Gastrocnemius medialis (tissue), 4 donors: ENCODE measurements around the gene AFP.

ENCODE experiments used
- POLR2A ChIP-seq, 2 donors: fragments of 450-650 bp; IDR thresholded peaks; one replicate each; pipeline ENCODE4 v1.6.1; 2017; ENCODE audit warnings: antibody characterized with exemption in 2 of 2, mild to moderate bottlenecking in 2 of 2, moderate library complexity in 2 of 2
- TF ChIP-seq, protein P1 (sequence below), 5 experiments: fragments of 450-650 bp in 3 of 5; fragments of 200-600 bp in 2 of 5; sonication (generic) in 2 of 5; IDR thresholded peaks in 4 of 5; conservative IDR thresholded peaks in 1 of 5; 1 replicate in 4 of 5; 2 replicates in 1 of 5; pipeline ENCODE4 v1.5.1; 2016 to 2019; ENCODE audit warnings: antibody characterized with exemption in 5 of 5, mild to moderate bottlenecking in 3 of 5, moderate library complexity in 3 of 5

DNA sequence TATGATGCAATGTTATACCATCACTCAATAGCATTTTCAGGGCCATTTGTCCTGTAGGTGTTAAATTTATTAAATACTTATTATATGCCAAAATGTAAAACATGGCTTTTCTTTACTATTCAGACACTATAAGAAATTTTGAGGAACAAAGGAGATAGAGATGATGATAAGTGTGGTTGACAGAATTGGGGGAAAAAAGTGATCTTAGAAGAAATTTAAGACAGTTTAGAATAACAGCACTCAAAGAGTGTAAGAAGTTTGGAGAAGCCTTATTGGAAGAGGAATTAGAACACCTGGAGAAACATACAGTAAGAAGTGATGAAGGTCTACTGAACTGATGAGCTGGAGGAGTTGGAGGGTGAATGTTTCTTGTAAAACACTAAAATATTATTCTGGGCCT lies 12.8 kb upstream of the AFP start:
- TF ChIP-seq, protein P1, sequence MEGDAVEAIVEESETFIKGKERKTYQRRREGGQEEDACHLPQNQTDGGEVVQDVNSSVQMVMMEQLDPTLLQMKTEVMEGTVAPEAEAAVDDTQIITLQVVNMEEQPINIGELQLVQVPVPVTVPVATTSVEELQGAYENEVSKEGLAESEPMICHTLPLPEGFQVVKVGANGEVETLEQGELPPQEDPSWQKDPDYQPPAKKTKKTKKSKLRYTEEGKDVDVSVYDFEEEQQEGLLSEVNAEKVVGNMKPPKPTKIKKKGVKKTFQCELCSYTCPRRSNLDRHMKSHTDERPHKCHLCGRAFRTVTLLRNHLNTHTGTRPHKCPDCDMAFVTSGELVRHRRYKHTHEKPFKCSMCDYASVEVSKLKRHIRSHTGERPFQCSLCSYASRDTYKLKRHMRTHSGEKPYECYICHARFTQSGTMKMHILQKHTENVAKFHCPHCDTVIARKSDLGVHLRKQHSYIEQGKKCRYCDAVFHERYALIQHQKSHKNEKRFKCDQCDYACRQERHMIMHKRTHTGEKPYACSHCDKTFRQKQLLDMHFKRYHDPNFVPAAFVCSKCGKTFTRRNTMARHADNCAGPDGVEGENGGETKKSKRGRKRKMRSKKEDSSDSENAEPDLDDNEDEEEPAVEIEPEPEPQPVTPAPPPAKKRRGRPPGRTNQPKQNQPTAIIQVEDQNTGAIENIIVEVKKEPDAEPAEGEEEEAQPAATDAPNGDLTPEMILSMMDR (IDR thresholded peaks at IDR 0.05 in 4 of 5, conservative IDR thresholded peaks at IDR 0.05 in 1 of 5) = no peak
- no peak for TF ChIP-seq POLR2A (IDR thresholded peaks at IDR 0.05)
